22Rv1 (cell line): Measurements from ENCODE around the gene TBC1D1.

Experiments used
- ZFX ChIP-seq: fragments of 450-650 bp; IDR thresholded peaks from 2 replicates; pipeline ENCODE4 v1.6.1; 2017; ENCODE audit warnings: antibody characterized with exemption, borderline replicate concordance
- TF ChIP-seq, protein P1 (sequence below): fragments of 450-650 bp; IDR thresholded peaks from 2 replicates; pipeline ENCODE4 v1.5.1; 2017; ENCODE audit warnings: mild to moderate bottlenecking

DNA sequence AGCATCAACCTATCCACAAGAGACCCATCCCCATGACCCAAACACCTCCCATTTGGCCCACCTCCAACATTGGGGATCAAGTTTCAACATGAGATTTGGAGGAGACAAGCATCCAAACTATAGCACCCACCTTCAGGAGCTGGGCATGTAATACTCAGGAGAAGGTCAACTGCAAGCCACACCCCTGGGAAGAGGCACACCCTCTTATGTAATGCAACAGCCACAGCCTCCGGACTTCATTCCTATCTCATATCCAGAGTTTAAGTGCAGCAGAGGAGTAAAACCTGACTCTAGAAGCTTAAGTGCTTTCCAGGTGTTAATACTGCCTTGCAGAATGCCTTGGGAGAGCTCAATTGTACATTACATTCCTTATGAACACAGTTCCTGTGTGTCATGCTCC is 266.7 kb downstream of the TBC1D1 start:
- TF ChIP-seq, protein P1, sequence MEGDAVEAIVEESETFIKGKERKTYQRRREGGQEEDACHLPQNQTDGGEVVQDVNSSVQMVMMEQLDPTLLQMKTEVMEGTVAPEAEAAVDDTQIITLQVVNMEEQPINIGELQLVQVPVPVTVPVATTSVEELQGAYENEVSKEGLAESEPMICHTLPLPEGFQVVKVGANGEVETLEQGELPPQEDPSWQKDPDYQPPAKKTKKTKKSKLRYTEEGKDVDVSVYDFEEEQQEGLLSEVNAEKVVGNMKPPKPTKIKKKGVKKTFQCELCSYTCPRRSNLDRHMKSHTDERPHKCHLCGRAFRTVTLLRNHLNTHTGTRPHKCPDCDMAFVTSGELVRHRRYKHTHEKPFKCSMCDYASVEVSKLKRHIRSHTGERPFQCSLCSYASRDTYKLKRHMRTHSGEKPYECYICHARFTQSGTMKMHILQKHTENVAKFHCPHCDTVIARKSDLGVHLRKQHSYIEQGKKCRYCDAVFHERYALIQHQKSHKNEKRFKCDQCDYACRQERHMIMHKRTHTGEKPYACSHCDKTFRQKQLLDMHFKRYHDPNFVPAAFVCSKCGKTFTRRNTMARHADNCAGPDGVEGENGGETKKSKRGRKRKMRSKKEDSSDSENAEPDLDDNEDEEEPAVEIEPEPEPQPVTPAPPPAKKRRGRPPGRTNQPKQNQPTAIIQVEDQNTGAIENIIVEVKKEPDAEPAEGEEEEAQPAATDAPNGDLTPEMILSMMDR, result no peak
- no peak for TF ChIP-seq ZFX
